ENCODE data around the gene CD86.

The CD86 gene

DNA sequence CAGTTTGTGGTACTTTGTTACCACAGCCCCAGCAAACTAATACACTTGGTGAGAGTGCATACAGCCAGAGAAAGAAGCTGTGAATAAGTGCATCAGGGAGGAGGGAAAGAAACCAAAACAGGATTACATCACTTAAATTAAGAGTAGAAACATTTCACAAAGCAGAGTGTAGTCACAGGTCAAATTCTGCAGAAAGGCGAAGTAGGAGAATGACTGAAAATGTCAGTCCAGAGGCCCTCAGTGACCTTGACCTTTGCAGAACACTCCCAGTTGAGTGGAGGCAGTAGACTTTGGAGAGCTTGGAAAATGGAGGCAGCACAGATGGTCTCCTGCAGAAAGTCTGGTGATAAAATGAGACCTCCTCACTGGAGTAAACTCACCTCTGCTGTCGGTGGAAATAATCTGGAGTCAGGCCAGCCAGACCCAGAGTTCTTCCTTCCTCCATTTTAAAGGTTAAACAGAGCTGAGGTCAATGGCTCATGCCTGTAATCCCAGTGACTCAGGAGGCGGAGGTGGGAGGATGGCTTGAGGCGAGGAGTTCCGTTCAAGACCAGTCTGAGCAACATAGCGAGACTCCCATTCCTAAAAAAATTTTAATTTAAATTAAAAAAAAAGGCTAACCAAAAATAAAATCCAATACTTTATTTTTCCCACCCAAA is 5.0 kb downstream of the CD86 start:
- no peak for DNase-seq

DNA sequence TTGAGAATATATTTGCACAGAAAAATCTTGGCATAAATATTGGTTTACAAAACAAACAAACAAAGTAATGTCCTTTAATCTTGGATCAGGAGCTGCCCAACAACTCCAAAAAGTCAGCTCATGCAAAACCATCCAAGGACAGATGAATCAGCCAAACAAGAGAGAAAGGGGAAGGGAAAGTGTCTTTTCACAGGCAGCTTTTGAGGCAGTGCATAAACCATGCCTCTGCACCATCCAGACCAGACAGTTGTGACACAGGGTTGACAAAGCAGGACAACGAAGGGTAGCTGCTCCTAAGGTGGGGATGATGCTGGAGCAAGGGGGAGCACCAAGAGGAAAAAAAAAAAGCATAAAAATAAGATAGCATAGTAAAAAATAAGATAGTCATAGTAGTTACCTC is 8.7 kb downstream of the CD86 start:
- DNase-seq: no peak

DNA sequence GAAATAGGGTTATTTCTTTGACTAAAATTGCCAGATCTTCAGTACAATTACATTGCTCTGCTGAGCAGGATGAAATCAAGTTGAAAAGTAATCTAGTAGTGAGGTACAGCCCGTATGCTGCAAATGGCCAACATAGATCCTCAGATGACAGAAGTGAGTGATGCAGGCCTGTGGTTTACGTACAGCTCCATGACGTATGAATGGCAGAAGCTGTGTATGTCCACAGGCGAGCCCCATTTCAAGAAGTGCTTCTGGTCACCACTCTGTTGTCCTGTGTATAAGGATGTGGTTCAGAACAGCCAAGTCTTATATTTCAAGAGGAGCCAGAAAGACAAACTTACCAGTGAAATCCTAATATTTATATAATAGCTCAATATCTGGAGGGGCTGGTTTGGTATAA is 9.2 kb downstream of the CD86 start:
- DNase-seq: no peak

DNA sequence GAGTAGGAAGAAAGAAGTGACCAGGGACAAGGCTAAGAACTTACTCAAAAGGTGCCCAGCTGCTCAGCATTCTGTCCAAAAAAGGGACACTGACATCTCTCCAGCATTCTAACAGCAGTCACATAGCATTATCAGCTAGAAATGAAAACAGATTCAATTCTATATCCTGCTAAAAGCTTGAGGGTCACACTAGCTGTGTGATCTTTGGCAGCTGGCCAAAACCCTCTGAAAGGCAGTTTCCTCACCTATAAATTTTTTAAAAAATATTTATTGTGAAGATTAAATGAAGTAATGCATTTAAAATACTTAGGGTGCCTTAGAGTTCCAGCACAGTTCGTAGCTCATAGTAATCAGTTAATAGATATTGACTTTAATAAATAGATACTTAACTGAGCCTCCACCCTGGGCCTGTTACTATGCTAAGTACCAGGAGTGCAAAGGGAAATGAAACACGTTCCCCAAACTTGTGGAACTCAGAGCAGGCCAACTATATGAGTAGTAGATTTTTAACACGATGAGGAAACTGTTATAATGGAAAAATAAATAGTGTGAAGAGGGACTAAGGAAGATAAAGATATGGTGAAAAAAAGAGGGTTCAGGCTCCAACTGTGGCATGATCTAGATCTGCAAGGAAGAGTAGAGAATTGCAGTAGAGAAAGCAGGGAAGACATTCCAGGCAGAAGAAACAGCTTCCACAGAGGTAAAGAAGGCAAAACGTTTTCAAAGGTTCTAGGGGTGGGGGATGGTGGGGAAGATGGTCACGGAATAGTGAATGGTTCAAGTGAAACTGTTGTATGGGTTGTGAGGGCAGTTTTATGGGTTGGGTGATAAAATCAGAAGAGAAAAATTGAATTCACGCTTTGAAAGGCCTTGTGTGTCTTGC is 11.4 kb downstream of the CD86 start:
- no peak for DNase-seq

DNA sequence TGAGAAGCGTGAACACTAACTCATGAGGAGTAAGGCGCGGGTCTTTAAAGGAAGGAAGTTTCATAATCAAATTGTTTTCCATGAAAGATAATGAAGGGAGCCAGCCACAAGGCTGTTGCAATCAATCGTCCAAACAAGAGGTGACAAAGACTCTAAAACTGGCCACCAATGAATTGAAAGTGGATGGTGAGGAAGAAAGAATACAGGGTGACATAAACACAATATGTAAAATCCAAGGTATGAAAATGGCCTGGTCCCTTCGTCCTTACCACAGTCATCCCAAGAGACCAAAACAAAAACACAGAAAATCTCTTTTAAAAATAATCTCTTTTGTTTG is 12.0 kb downstream of the CD86 start:
- no peak for DNase-seq

DNA sequence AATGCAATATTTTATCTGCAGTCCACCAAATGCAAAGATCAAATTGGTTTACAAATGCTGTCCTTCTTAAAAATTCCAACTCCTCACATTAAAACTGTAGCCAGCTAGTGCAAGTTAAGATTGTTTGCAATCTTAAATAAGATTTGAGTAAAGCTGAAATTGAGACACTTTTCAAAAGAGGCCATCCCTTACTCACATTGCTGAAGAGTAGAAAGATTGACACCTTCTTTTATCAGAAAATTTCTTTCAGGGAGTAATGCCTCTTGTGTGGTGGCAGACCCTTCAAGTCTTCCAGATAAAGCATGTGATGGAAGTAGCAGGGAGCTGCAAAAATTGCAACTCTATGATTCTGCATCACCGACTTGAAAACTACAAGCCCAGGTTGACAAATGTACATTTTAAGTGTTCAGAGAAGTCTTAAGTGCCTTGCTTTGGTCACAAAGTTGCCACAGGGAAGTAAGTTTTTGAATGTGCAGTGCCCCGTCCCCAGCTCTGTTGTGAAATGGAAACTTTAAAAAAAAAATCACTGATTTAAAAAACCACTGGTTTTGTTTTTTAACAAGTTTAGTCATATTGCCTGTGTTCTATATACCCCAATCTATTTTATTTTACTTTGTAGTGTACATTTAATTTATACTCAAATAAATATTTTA is 12.6 kb downstream of the CD86 start:
- DNase-seq: no peak

DNA sequence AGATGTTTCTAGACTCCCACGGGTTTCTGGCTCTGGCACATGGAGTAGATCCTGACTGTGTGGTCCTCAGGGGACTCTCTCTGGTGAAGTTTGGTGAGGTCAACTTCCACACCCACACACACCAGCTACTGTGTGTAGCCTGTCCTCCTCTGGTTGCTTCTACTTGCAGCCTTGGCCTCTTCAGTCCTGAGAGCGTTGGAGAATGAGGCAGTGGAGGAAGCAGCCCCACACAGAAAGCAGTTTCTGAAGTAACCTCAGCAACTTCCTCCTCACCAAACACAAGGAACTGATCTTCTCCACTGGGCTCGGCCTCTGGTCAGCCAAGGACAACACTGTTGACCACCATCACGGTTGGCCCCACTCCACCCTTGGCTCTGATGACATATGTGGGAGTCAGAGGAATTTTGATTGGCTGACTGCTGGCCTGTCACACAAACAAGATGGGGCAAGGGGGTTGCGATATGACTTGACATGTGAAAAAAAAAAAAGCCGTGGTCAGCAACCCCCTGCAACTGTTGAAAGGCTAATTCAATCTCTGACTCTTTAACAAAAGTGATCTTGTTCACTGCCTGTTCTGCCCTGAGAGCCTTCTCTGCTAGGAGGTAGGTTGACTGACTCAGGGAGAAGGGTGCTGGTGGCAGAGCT is 19.6 kb downstream of the CD86 start:
- DNase-seq: no peak

DNA sequence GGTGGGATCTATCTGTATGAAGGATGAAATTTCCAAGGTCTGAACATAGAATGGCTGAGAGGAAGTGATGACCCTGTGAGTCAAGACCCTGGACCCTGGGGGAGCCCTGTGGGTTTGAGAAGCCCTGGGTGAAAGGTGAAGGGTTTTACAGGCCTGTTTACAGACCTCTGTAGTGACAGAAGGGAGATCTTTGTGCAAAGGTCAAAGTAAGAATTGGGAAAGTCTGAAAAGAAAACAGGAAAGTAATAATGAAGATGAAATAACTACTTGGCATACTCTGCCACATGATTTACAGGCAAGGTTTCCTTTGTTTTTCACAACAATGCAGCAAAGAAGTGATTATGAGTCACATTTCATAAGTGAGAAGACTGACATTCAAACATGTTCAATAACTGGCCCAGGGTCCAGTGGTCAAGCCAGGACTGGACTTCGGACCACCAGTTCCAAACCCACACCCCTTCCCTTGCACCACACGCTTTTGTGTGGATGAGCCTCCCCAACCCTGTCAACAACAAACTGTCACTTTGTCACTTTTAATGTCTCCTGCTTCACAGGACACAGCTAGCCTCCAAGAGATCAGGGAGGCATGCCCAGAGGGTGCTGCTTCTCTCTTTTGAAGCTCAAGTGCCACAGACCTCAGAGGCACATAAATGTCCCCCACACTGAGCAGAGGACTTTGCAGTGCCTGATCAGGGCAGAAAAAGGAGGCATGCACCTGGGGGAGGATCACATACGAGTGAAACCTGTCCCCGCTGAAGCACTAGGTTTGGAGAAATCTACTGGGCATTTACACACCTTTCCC is 21.5 kb downstream of the CD86 start:
- DNase-seq: no peak

DNA sequence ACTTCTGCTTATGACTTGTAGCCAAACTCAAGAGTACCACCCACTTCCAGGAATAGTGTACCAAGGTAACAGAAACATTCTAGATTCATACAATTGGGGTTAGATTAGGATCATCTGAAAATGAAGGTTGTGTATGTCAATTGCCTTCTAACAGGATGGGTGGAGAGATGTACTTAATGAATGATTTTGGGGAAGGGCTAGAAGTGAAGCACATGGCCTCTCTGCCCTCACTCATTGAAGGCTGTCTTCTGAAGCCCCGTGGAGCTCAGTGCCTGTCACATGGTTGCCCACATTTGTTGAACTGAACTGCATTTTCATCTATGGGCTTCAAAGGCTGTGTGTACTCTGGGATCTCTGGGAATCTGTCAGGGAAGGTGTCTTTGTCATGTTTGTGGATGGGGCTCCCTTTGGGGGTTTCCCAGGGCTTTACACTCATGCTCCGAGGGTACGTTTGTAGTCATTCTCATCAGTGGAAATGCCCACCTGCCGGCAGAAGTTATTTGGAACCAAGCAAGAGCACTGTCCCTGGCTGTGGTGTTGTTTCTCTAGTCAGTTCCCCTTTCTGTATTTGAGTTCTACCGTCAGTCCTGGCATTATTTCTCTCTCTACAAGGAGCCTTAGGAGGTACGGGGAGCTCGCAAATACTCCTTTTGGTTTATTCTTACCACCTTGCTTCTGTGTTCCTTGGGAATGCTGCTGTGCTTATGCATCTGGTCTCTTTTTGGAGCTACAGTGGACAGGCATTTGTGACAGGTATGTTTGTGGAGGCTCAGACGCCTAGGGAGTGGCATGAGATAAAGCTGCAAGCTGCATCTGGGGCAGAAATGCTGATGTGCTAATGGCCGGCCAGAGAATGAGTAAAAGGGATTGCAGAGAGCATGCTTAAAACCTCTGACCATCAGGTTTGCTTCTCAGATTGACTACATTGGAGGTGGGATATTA is 22.4 kb downstream of the CD86 start:
- DNase-seq: no peak

DNA sequence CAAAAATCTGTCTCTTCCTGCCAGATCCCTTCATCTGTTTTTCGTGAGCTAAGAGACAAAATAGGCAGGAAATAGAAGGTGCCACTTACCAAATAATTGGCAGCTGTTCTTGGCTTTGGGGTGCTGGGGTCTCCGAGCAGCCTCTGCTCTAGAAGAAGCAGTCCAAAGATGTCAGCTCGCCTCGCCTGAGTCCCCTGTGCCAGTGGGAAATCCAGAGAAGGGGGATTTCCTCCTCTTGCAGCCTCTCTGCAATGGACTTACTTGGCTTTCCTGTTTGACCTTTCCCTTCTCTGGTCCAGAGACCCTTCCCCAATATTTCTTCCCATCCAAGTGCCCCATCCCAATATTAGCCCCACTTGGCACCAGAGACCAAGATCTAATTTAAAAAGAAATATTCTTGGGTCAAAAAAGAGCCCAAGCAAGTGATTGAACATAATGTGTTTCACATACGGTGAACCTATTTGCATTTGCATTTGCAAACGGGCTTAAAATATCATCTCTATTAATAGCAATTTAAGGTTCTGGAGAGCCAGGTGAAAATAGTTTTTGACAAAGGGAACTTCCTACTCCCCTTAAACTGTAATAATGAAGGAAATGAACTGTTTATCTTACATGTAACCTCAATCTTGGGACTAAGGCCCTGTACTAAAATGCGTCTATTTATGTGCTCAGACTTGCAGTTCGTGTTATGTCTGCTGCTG is 23.2 kb downstream of the CD86 start:
- no peak for DNase-seq

DNA sequence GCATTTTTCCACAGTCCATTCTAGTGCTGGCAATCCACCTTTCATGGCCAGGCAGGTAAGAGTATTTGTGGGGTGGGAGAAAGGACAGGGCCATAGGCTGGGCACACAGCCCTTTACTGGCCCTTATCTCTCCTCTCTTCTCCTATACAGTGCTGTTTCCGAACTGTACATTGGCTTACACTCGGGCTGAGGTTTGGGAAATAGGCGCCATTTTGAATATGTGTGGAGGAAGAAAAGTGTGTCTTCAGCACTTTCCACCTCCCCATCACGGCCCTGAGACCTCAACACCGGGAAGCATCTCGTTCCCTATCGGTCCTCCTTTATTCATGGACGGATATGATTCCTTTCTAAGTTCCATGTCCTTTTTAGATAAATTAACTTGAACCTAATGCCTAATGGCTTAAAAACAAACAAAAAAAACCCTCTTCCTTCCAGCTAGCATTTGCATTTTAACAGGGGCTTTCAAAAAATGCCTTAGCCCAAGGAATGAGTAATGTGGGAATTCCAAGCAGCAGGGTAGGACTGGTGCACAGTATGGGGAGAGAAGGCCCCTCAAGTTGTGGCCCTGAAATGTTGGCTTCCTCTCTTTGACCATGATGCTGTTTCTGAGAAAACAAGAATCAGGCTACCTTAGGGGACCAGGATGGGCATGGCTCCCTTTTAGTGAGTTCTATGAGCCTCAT is 24.5 kb downstream of the CD86 start:
- no peak for DNase-seq

DNA sequence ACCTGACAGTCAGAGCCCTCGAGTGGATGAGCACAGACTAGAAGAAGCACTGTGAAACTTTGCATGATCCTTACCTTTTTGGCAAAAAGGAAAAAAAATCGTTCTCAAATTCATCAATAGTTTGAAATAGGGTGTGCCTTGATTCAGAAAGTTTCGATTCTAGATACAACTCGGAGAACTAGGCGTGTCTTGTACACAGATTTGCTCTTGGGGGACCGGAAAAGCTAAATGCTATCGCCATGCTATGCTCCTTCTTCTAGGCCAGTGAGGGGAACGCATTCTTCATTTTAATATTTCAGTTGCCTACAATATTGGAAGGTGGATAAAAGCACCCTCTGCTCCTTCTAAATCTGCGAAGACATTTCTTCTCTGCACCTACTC is 25.0 kb downstream of the CD86 start:
- DNase-seq: no peak

DNA sequence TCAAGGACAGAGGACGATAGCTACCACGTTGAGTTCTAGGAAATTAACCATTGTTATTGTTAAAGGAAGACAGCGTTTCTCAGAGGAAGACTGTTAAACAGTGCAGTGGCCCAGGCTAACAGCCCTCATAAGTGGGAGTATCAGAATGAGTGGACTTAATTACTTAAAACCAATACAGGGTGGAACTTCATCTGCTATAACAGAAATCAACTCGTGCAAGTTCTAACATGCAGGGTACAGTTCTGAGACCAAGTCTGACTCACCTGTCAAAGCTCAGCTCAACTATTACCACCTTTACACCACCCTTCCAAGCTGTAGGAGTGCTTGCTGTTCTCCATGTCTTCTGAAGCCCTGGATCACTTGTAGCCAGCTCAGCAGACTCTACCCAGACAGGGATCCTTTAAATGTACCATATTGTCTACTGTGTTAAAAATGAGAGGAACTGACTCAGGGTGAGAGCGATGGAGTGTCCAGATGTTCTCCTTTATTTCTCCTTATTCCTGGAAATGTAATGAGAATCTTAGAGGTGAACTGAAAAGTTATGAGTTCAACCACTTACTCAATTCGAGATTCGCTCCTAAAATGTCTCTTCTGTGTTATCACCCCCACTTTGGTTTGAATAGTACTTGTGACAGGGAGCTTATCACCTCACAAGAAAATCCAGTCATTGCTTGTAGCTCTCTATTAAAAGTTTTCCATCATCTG is 26.5 kb downstream of the CD86 start:
- DNase-seq: no peak

DNA sequence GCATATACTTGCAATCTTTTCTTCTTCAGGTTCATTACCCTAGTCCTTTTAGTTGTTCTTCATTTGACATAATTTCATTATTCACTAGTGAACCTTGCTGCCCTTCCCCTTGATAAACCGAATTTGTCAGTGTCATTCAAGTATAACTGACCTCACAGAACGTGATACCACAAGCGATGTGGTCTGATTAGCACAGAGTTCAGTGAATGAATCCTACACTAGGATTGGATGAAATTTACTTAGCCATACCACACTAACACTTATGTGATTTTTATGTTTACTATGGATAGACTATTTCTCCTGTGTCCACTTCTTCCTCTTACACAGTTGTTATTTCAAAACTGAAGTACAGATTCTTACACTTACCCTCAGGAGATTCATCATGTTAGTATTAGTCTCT is 27.2 kb downstream of the CD86 start:
- DNase-seq: no peak

DNA sequence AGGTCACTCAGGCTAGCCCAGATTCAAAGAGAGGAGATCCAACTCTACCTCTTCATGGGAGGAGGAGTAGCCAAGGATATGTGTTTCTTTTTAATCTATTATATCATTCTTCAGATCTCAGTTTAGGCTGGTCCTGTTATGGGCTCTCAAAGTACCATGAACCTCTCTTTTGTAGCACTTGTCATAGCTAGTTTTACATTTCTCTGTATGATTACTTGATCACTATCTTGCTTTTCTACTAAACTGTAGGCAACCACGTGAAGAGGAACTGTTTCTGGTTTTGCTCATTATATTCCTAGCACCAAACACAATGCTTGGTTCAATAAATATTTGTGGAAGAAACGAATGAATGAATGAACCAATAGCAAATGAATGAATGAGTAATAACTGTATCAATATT is 29.6 kb downstream of the CD86 start:
- no peak for DNase-seq

DNA sequence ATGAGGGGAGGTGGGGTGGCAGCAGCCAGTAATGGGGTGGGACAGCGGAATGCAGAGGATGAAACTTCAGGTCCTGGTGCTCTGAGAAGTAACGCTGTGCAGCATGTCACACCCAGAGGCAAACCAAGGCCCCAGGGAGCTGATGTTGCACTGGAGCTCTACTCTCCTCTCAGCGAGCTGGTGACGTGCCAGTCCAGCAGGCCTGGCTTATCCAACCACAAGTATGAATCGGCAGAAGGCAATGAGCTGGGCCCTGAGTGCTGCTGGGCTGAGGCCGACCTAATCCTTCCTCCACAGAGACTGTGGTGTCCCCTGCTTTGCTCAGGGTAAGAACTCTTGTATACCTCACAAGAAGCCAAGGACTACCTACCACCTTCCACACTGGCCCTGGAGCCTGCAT is 30.5 kb downstream of the CD86 start:
- no peak for DNase-seq

DNA sequence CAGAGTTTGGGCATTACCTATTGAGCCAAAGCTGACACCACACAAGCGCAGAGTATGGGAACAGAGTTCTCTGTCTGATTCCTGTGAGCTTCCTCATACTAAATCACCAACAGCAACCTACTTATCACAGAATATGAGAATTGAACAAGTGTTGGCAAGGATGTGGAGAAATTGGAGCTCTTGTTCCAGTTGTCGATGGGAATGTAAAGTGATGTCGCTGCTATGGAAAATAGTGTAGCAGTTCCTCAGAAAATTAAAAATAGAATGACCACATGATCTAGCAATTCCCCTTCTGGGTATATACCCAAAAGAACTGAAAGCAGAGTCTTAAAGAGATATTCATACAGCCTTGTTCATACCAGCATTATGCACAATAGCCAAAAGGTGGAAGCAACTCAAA is 33.4 kb downstream of the CD86 start:
- no peak for DNase-seq

DNA sequence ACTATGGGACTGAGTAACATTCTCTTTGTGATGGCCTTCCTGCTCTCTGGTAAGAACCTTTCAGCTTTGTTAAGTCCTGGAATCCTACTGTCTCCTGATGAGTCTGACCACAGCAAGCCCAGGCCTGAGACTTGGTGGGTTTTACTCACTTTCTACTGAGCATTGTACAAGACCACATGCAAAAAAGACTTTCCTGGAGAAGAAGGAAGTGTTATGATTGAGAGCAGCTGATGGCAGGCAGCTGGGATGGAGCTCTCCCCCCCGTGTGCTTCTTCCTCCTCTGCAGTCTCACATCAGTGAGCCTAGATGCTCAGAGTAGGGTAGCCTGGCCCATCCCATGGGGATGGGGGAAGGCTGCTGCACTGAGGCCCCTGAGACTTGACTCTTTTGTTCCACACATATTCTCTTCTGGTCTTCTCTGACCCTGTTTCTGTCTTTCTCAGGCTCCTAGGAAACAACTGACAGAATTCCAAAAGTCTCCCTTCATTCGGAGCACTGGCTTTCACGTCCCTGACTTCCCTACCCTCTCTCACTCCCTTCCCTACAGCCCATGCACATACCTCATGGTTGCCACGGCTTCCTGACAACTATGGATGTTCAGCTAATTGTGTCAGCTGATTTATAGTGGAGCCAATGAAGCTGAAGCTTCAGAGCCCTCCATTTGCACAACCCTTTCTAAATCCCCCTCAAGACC is 36.6 kb downstream of the CD86 start:
- DNase-seq: no peak
